T follicular helper cell (primary cell): Measurements from ENCODE around the gene SEZ6.

Source experiments
- DNase-seq: peaks from one replicate; pipeline ENCODE4 v3.0.0-alpha.2; 2020; ENCODE audit warnings: low read depth

The SEZ6 gene

GRCh38 chr17:28974451-28974850 lies 31.4 kb downstream of the SEZ6 start:
- DNase-seq: no peak

GRCh38 chr17:28973425-28973824 lies 32.4 kb downstream of the SEZ6 start:
- no peak for DNase-seq

GRCh38 chr17:28972437-28972836 lies 33.4 kb downstream of the SEZ6 start:
- no peak for DNase-seq

- DNase-seq: no peak
Measured at GRCh38 chr17:28970879-28971278, 35.0 kb downstream of the SEZ6 start.

GRCh38 chr17:28969706-28970393 lies 36.0 kb downstream of the SEZ6 start:
- DNase-seq: no peak

GRCh38 chr17:28968914-28969295 lies 36.9 kb downstream of the SEZ6 start:
- DNase-seq: no peak

- no peak for DNase-seq
Measured at GRCh38 chr17:28968231-28968913, 37.5 kb downstream of the SEZ6 start.

GRCh38 chr17:28967221-28968135 lies 38.4 kb downstream of the SEZ6 start:
- no peak for DNase-seq

GRCh38 chr17:28963841-28964240 lies 42.0 kb downstream of the SEZ6 start:
- no peak for DNase-seq

- no peak for DNase-seq
Measured at GRCh38 chr17:28963055-28963611, 42.7 kb downstream of the SEZ6 start.

GRCh38 chr17:28961391-28961790 lies 44.4 kb downstream of the SEZ6 start:
- DNase-seq: no peak

- no peak for DNase-seq
Measured at GRCh38 chr17:28960256-28961061, 45.4 kb downstream of the SEZ6 start.

GRCh38 chr17:28959471-28959871 lies 46.4 kb downstream of the SEZ6 start:
- DNase-seq: no peak

GRCh38 chr17:28958820-28959455 lies 46.9 kb downstream of the SEZ6 start:
- DNase-seq: no peak

GRCh38 chr17:28957992-28958355 lies 47.9 kb downstream of the SEZ6 start:
- no peak for DNase-seq

- DNase-seq: no peak
Measured at GRCh38 chr17:28957277-28957991, 48.4 kb downstream of the SEZ6 start.

GRCh38 chr17:28956861-28957260 lies 49.0 kb downstream of the SEZ6 start:
- no peak for DNase-seq

GRCh38 chr17:28956112-28956511 lies 49.7 kb downstream of the SEZ6 start:
- DNase-seq: no peak

GRCh38 chr17:28955408-28955807 lies 50.4 kb downstream of the SEZ6 start:
- no peak for DNase-seq

- DNase-seq: no peak
Measured at GRCh38 chr17:28954886-28955285, 50.9 kb downstream of the SEZ6 start.
